Effector memory CD8-positive, alpha-beta T cell (primary cell): Measurements from ENCODE around the gene ITPR1.
A peak's percentile ranks its signal among the peaks of the same experiment; 100 is the strongest.

Source experiments
- ATAC-seq: fragments of 150-1000 bp; cut with Tn5 transposase; replicated peaks from 2 replicates; pipeline ENCODE4 v1.10.0; 2021; ENCODE audit warnings: mild to moderate bottlenecking, moderate library complexity
- DNase-seq, 3 experiments: peaks; one replicate each; pipeline ENCODE4 v3.0.0; 2021
- H3K27ac Mint-ChIP-seq, 2 donors: one replicate each; pipeline ENCODE4 v1.8.0; 2022; ENCODE audit warnings: mild to moderate bottlenecking in 2 of 2, mixed read lengths in 2 of 2, moderate library complexity in 2 of 2
- H3K27me3 Mint-ChIP-seq, 2 donors: one replicate each; pipeline ENCODE4 v1.8.0; 2022; ENCODE audit warnings: mixed read lengths in 2 of 2
- H3K36me3 Mint-ChIP-seq: one replicate; pipeline ENCODE4 v1.8.0; 2022; ENCODE audit warnings: mild to moderate bottlenecking, moderate library complexity, mixed read lengths; ENCODE audit not compliant: insufficient read depth
- H3K4me1 Mint-ChIP-seq, 2 donors: one replicate each; pipeline ENCODE4 v1.8.0; 2022; ENCODE audit warnings: low read depth in 2 of 2, mixed read lengths in 2 of 2
- H3K4me3 Mint-ChIP-seq, 2 donors: one replicate each; pipeline ENCODE4 v1.8.0; 2022; ENCODE audit warnings: mild to moderate bottlenecking in 2 of 2, mixed read lengths in 2 of 2, moderate library complexity in 2 of 2
- H3K9me3 Mint-ChIP-seq, 2 donors: one replicate each; pipeline ENCODE4 v1.8.0; 2022; ENCODE audit warnings: mixed read lengths in 2 of 2

The ITPR1 gene

GRCh38 chr3:4564928-4565586, 71.9 kb downstream of the ITPR1 start:
- no peak for DNase-seq

DNA sequence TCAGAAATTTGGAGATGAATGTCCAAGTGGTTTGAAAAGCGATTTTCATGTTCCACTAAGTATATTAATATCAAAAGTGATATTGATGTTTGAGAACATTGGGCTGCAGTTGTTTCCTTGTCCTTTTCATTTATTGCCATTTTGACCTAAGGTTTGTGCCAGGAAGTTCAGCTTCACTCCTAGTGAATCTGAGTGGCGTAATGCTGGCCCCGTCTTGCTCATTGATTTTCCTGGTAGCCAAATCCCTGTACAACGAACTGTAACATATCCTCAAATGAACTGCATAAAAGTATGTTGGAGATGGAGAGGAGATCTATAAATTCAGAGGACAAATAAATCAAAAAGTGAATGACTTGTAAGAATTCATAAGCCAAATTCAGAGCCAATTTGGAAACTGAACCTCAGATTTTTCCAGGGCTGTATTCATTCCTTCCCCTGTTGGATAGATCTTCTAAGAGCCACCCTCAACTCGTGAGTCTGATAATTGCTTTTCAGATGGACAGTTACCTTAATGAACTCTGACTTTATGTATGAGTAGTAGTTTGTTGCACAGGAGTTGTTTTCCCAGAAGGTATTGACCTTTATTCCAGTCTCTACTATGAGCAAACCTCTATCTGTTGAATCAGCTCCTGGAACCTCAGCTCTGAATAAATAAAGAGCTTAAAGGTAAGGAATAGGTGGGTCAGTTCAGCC, 72.8 kb downstream of the ITPR1 start:
- no peaks in the 10 kb centered on the region for H3K9me3 Mint-ChIP-seq
- H3K27me3 Mint-ChIP-seq = no peaks in the 10 kb centered on the region
- peaks cover 11 to 22% of the 10 kb centered on the region in 2 donors for H3K4me1 Mint-ChIP-seq
- ATAC-seq (no peak), DNase-seq (no peak)
- H3K36me3 Mint-ChIP-seq = peaks cover 3% of the 10 kb centered on the region
- no peak overlapping the region for H3K4me3 Mint-ChIP-seq
- H3K27ac Mint-ChIP-seq = no peak overlapping the region

More at GRCh38 chr3:4564928-4565586, 71.9 kb downstream of the ITPR1 start:
- no peaks in the 10 kb centered on the region for H3K27me3 Mint-ChIP-seq
- H3K4me3 Mint-ChIP-seq = no peak overlapping the region
- no peaks in the 10 kb centered on the region for H3K9me3 Mint-ChIP-seq
- no peak for ATAC-seq
- H3K36me3 Mint-ChIP-seq = peaks cover 3% of the 10 kb centered on the region
- H3K4me1 Mint-ChIP-seq = peaks cover 10 to 19% of the 10 kb centered on the region in 2 donors
- H3K27ac Mint-ChIP-seq = no peak overlapping the region

DNA sequence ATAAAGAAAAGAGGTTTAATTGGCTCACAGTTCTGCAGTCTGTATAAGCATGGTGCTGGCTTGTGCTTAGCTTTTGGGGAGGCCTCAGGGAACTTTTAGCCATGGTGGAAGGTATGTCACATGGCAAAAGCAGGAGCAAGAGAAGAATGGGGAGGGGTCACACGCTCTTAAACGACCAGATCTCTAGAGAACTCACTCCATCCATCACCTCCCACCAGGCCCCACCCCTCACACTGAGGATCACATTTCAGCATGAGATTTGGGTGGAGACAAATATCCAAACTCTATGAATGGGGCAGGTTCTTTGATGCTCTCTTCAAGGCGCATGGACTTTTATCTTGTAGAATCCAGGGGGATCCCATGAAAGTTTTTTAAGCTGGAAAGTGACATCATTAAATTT, 75.7 kb downstream of the ITPR1 start:
- DNase-seq (no peak), ATAC-seq (no peak)
- Mint-ChIP-seq H3K9me3 (no peaks in the 10 kb centered on the region), H3K36me3 (peaks cover 3% of the 10 kb centered on the region), H3K4me1 (peaks cover 13 to 19% of the 10 kb centered on the region in 2 donors), H3K27me3 (no peaks in the 10 kb centered on the region), H3K27ac (no peak overlapping the region), H3K4me3 (no peak overlapping the region)

GRCh38 chr3:4570840-4571621, 77.9 kb downstream of the ITPR1 start:
- peak; percentile 86 for ATAC-seq

DNA sequence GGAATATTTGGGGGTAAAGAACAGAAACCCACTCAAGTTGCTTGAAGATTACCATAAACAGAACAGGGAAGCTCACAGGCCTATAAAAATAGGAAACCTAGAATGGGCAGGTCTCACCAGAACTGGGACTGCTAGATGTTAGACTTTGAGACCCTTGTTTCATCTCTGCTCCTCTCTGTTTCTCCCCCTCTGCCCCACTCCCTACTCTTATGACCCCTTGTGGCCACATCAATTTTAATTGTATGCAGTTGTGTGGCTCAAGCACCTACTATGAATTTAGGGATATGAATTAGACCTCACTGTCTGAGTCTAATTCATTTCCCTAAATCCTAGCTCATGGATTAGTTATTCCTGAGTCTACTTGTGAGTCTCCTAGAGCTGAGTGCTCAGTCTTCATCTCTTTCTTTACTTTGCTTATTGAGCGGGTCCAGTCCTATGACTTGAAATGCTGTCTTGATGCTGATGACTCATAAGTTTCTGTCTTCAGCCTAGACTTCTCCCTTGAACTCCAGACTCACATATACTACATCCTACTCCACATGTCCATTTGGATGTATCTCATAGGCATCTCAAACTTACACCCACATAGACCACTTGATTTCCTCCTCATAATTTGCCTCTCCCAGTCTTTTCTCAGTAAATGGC, 78.7 kb downstream of the ITPR1 start:
- H3K36me3 Mint-ChIP-seq = no peaks in the 10 kb centered on the region
- peak overlapping the region in 1 of 2 donors; percentile 74 for H3K27ac Mint-ChIP-seq
- no peak for DNase-seq
- H3K4me3 Mint-ChIP-seq = no peak overlapping the region
- no peaks in the 10 kb centered on the region for H3K9me3 Mint-ChIP-seq
- H3K4me1 Mint-ChIP-seq = peaks cover 8 to 11% of the 10 kb centered on the region in 2 donors
- H3K27me3 Mint-ChIP-seq = no peaks in the 10 kb centered on the region
- peak; percentile 63 for ATAC-seq

More at GRCh38 chr3:4570840-4571621, 77.9 kb downstream of the ITPR1 start:
- Mint-ChIP-seq H3K27me3 (no peaks in the 10 kb centered on the region), H3K36me3 (no peaks in the 10 kb centered on the region), H3K9me3 (no peaks in the 10 kb centered on the region), H3K27ac (peak overlapping the region in 1 of 2 donors; percentile 74), H3K4me1 (peaks cover 10 to 11% of the 10 kb centered on the region in 2 donors), H3K4me3 (no peak overlapping the region)
- no peak for DNase-seq

GRCh38 chr3:4573153-4573552, 80.0 kb downstream of the ITPR1 start:
- H3K9me3 Mint-ChIP-seq = no peaks in the 10 kb centered on the region
- peaks cover 4 to 12% of the 10 kb centered on the region in 2 donors for H3K4me1 Mint-ChIP-seq
- H3K4me3 Mint-ChIP-seq = no peak overlapping the region
- H3K36me3 Mint-ChIP-seq = no peaks in the 10 kb centered on the region
- ATAC-seq (no peak), DNase-seq (no peak)
- no peaks in the 10 kb centered on the region for H3K27me3 Mint-ChIP-seq
- peak overlapping the region in 1 of 2 donors; percentile 0 for H3K27ac Mint-ChIP-seq

DNA sequence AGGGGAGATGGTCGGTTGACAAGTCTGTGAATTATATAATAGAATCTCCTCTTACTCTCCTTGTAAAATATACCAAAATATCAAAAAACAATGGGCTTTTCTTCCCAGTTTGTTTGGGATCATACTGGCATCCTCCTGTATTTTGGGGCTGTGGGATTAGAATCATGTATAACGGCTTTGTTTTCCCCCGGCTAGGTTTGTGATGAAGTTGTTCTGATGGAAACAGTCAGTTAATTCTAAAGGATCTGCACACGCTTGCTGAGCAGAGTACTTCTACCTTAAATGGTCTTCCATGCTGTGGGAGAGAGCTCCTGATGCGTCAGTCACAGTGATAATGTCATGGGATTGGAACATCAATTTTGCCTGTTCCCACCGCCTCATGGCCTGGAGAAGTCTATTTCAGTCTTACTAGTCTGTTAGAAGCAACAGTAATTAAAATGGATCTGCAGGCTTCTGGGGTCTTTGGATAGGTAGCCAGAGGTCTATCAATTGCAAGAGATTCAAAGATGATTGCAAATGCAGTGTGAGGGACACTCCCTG, 81.3 kb downstream of the ITPR1 start:
- no peak overlapping the region for H3K4me3 Mint-ChIP-seq
- ATAC-seq (no peak), DNase-seq (no peak)
- no peaks in the 10 kb centered on the region for H3K9me3 Mint-ChIP-seq
- peaks cover 4 to 15% of the 10 kb centered on the region in 2 donors for H3K4me1 Mint-ChIP-seq
- no peaks in the 10 kb centered on the region for H3K27me3 Mint-ChIP-seq
- H3K36me3 Mint-ChIP-seq = no peaks in the 10 kb centered on the region
- no peak overlapping the region for H3K27ac Mint-ChIP-seq

- Mint-ChIP-seq H3K4me3 (no peak overlapping the region), H3K27ac (peak overlapping the region in 1 of 2 donors; percentile 17), H3K36me3 (no peaks in the 10 kb centered on the region), H3K27me3 (no peaks in the 10 kb centered on the region), H3K9me3 (no peaks in the 10 kb centered on the region), H3K4me1 (peaks cover 4 to 15% of the 10 kb centered on the region in 2 donors)
- ATAC-seq (no peak), DNase-seq (no peak)
Measured at GRCh38 chr3:4575381-4575780, 82.2 kb downstream of the ITPR1 start.

- ATAC-seq = no peak
- H3K4me1 Mint-ChIP-seq = peaks cover 1 to 13% of the 10 kb centered on the region in 2 donors
Measured at GRCh38 chr3:4577721-4578120, 84.6 kb downstream of the ITPR1 start.

DNA sequence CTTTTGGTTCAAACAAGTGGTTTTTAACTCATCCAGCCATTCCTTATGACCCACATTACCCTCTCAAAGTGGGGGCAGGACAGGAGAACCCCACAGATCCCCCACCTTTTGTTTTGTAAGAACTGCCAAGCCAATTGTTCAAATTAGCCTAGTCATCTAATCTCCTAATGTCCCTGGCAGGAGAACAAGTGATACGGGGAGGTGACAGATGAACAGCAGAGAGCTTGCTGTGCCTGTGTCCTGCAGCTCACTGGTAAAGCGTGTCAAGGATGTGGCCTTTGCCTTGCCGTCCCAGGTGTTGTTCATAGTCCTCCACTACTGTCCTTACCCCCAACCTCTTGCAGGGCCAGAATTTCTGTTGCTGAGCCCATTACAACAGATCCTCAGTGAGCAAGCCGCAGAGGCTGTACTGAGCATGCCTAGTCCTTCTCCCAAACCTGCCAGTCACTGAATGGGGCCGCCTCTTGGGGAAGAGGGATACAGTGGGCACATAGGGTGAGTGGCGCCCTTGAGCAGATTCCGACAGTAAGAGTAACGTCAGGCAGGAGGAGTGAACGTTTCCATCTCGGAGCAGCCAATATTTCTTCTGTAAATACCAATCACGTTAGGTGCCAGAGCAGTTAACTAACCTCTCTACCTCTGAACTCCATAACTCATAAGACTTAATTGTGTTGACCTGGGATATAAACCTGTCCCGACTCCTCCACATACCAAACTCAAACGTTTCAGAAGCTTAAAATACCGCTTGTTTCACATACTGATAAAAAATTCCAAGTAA, 87.4 kb downstream of the ITPR1 start:
- no peak overlapping the region for H3K4me3 Mint-ChIP-seq
- H3K9me3 Mint-ChIP-seq = no peaks in the 10 kb centered on the region
- H3K27me3 Mint-ChIP-seq = no peaks in the 10 kb centered on the region
- H3K4me1 Mint-ChIP-seq = peaks cover 13 to 39% of the 10 kb centered on the region in 2 donors
- DNase-seq = no peak
- no peak for ATAC-seq
- peak overlapping the region; percentile 39 to 85 for H3K27ac Mint-ChIP-seq
- H3K36me3 Mint-ChIP-seq = peaks cover 3% of the 10 kb centered on the region

More at GRCh38 chr3:4577721-4578120, 84.6 kb downstream of the ITPR1 start:
- H3K27ac Mint-ChIP-seq = no peak overlapping the region
- H3K4me3 Mint-ChIP-seq = no peak overlapping the region
- no peaks in the 10 kb centered on the region for H3K9me3 Mint-ChIP-seq
- no peaks in the 10 kb centered on the region for H3K36me3 Mint-ChIP-seq
- no peaks in the 10 kb centered on the region for H3K27me3 Mint-ChIP-seq
- no peak for DNase-seq

DNA sequence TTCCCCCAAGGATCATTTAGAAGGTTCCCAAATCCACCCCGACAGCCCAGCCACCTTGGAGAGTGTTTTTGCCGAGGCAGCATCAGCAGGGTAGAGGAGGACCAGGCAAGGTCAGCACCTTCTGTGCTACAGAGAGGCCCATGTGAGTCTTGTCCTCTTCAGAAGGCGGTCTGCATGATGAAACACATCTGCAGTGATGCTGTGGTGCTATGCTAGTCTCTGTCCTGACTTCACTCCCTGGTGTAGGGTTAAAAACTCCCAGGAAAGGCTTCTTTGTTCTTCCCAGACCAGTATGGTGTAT, 87.9 kb downstream of the ITPR1 start:
- H3K36me3 Mint-ChIP-seq = peaks cover 3% of the 10 kb centered on the region
- no peaks in the 10 kb centered on the region for H3K9me3 Mint-ChIP-seq
- H3K4me3 Mint-ChIP-seq = no peak overlapping the region
- no peaks in the 10 kb centered on the region for H3K27me3 Mint-ChIP-seq
- DNase-seq (no peak), ATAC-seq (no peak)
- H3K27ac Mint-ChIP-seq = peak overlapping the region; percentile 39 to 85
- peaks cover 15 to 44% of the 10 kb centered on the region in 2 donors for H3K4me1 Mint-ChIP-seq

- Mint-ChIP-seq H3K27ac (peak overlapping the region; percentile 39 to 85), H3K27me3 (no peaks in the 10 kb centered on the region), H3K9me3 (no peaks in the 10 kb centered on the region), H3K4me1 (peaks cover 17 to 48% of the 10 kb centered on the region in 2 donors), H3K4me3 (no peak overlapping the region), H3K36me3 (peaks cover 5% of the 10 kb centered on the region)
- DNase-seq (no peak), ATAC-seq (no peak)
Measured at GRCh38 chr3:4581498-4581897, 88.3 kb downstream of the ITPR1 start.
